Spleen (tissue), 11 donors: ENCODE results near the gene CCNH. TPM values are rescaled to one million over a fixed set of nuclear protein-coding genes. Genes with fewer than 3 reads are reported as not detected.
A peak's percentile ranks its signal among the peaks of the same experiment; 100 is the strongest.

Experiments
- DNase-seq: peaks from one replicate; pipeline ENCODE4 v3.0.0-alpha.2; 2020
- H3K27ac ChIP-seq, 8 donors: fragments of 200-600 bp; sonication (generic) in 7 of 8; 1 replicate in 4 of 8; 2 replicates in 4 of 8; pipeline versions ENCODE4 v1.5.0 to v1.8.0; 2016 to 2021; ENCODE audit warnings: inconsistent platforms in 4 of 8, mild to moderate bottlenecking in 4 of 8, moderate library complexity in 1 of 8
- H3K27me3 ChIP-seq, 7 donors: fragments of 200-600 bp; sonication (generic) in 6 of 7; replicated peaks in 1 of 7; 1 replicate in 4 of 7; 2 replicates in 3 of 7; pipeline versions ENCODE4 v1.5.0 to v1.8.0; 2016 to 2021; ENCODE audit warnings: inconsistent platforms in 3 of 7, mild to moderate bottlenecking in 1 of 7
- H3K36me3 ChIP-seq, 6 donors: fragments of 200-600 bp; sonication (generic) in 5 of 6; 1 replicate in 4 of 6; 2 replicates in 2 of 6; pipeline versions ENCODE4 v1.5.0 to v1.8.0; 2016 to 2021; ENCODE audit warnings: inconsistent platforms in 2 of 6
- H3K4me1 ChIP-seq, 6 donors: fragments of 200-600 bp; sonication (generic) in 5 of 6; 1 replicate in 3 of 6; 2 replicates in 3 of 6; pipeline versions ENCODE4 v1.5.0 to v1.8.0; 2016 to 2021; ENCODE audit warnings: inconsistent platforms in 3 of 6
- H3K4me3 ChIP-seq, 8 donors: fragments of 200-600 bp; sonication (generic) in 7 of 8; 1 replicate in 4 of 8; 2 replicates in 4 of 8; pipeline versions ENCODE4 v1.5.0 to v1.8.0; 2016 to 2021; ENCODE audit warnings: inconsistent platforms in 4 of 8, mild to moderate bottlenecking in 4 of 8, moderate library complexity in 2 of 8
- H3K9me3 ChIP-seq, 8 donors: fragments of 200-600 bp; sonication (generic) in 7 of 8; 1 replicate in 4 of 8; 2 replicates in 4 of 8; pipeline versions ENCODE4 v1.5.0 to v1.8.0; 2016 to 2021; ENCODE audit warnings: inconsistent platforms in 4 of 8
- CTCF ChIP-seq, 11 experiments: fragments of 200-600 bp in 7 of 11; fragments of 450-650 bp in 4 of 11; sonication (generic) in 4 of 11; IDR thresholded peaks in 8 of 11; conservative IDR thresholded peaks in 3 of 11; 1 replicate in 7 of 11; 2 replicates in 4 of 11; pipeline versions ENCODE4 v1.4.0 to v1.8.0; 2016 to 2021; ENCODE audit warnings: antibody characterized with exemption in 11 of 11, inconsistent platforms in 4 of 11, mild to moderate bottlenecking in 1 of 11
- POLR2A ChIP-seq, 3 donors: fragments of 450-650 bp; IDR thresholded peaks; one replicate each; pipeline ENCODE4 v1.5.1; 2017; ENCODE audit warnings: antibody characterized with exemption in 3 of 3, mild to moderate bottlenecking in 1 of 3
- POLR2AphosphoS5 ChIP-seq, 3 donors: sonication (generic); formaldehyde crosslinking; IDR thresholded peaks; one replicate each; pipeline ENCODE4 v1.5.1; 2017; ENCODE audit warnings: antibody characterized with exemption in 3 of 3
- WGBS, 5 donors: extraction: QIAGEN DNeasy Blood & Tissue Kit in 3 of 5; methylation state at CpG; one replicate each; pipeline versions ENCODE4 v1.1.5 to v1.1.7; 2013 to 2018; 5-methylcytosine and 5-hydroxymethylcytosine counted together
- intact Hi-C: fragments of 100-400 bp; cut with DNase I; formaldehyde crosslinking; loops from one replicate; pipeline ENCODE4 v1.15.0; 2023; ENCODE audit warnings: low total_unique reads
- polyA plus RNA-seq, 3 donors: library from polyadenylated mRNA; stranded (reverse); fragments of 200-250 nt; gene quantifications; one replicate each; pipeline ENCODE4 v1.2.1, GENCODE V29; 2013
- total RNA-seq, 7 donors: library from RNA; depleted of rRNA in 3 of 7; stranded (reverse); fragments of >200 nt in 3 of 7; fragmentation: NEBNext Ultra II Directional in 4 of 7; extraction: Animal tissue kit (Norgen Biotek cat#: 25700) in 4 of 7; gene quantifications; one replicate each; pipeline versions ENCODE4 v1.1.0 to v1.2.1, GENCODE V29; 2016 to 2021
- donor health status: healthy with polysubstance abuse.
- donor health status: DM: no; HTN: no; CAD: no; lungs with moderate emphysema.
- donor health status: DM: no; HTN: no; CAD: no.
- donor health status: Bipolar disorder and iron deficiency.
- donor health status: healthy.
- donor health status: DM: no; HTN: no; CAD: no.
- donor health status: DM: yes; HTN: yes; CAD: no.

CCNH gene
- total and polyA plus RNA-seq, 10 donors = 32.5 to 188 (median 70.8) TPM

GRCh38 chr5:87423755-87424154, 11.0 kb upstream of the CCNH start:
- 72 to 95% (median 77%) methylated on average over 1 of the region's 1 CpG for WGBS, 5 donors
- H3K4me3 ChIP-seq = no peak overlapping the region
- no peaks in the 10 kb centered on the region for H3K36me3 ChIP-seq
- H3K9me3 ChIP-seq = peaks cover 0 to 3% (median 0%) of the 10 kb centered on the region in 8 donors
- DNase-seq = no peak
- H3K4me1 ChIP-seq = no peaks in the 10 kb centered on the region
- no peak overlapping the region for H3K27ac ChIP-seq
- no peak for TF ChIP-seq POLR2AphosphoS5 (IDR thresholded peaks at IDR 0.05)
- no peak for TF ChIP-seq CTCF (IDR thresholded peaks at IDR 0.05 in 8 of 11, conservative IDR thresholded peaks at IDR 0.05 in 3 of 11)
- no peak for TF ChIP-seq POLR2A (IDR thresholded peaks at IDR 0.05)
- no peaks in the 10 kb centered on the region for H3K27me3 ChIP-seq
- intact Hi-C loops = no loop called here

GRCh38 chr5:87421307-87421706, 8.6 kb upstream of the CCNH start:
- Histone ChIP-seq H3K4me3 (no peak overlapping the region), H3K27ac (no peak overlapping the region), H3K9me3 (no peaks in the 10 kb centered on the region), H3K36me3 (no peaks in the 10 kb centered on the region), H3K27me3 (no peaks in the 10 kb centered on the region), H3K4me1 (no peaks in the 10 kb centered on the region)
- DNase-seq = no peak
- intact Hi-C loops = no loop called here
- no peak for TF ChIP-seq POLR2A (IDR thresholded peaks at IDR 0.05)
- TF ChIP-seq POLR2AphosphoS5 (IDR thresholded peaks at IDR 0.05) = no peak
- no peak for TF ChIP-seq CTCF (IDR thresholded peaks at IDR 0.05 in 8 of 11, conservative IDR thresholded peaks at IDR 0.05 in 3 of 11)

GRCh38 chr5:87418506-87418905, 5.8 kb upstream of the CCNH start:
- peaks cover 0 to 3% (median 2%) of the 10 kb centered on the region in 6 donors for H3K4me1 ChIP-seq
- TF ChIP-seq POLR2A (IDR thresholded peaks at IDR 0.05) = no peak
- TF ChIP-seq POLR2AphosphoS5 (IDR thresholded peaks at IDR 0.05) = no peak
- no peak for TF ChIP-seq CTCF (IDR thresholded peaks at IDR 0.05 in 8 of 11, conservative IDR thresholded peaks at IDR 0.05 in 3 of 11)
- no peaks in the 10 kb centered on the region for H3K27me3 ChIP-seq
- no peaks in the 10 kb centered on the region for H3K36me3 ChIP-seq
- no peak overlapping the region for H3K27ac ChIP-seq
- intact Hi-C loops = loop anchor here (10.0 kb wide), 1 partner anchor 804 kb away; the partner anchor contains the start of gene COX7C
- no peaks in the 10 kb centered on the region for H3K9me3 ChIP-seq
- H3K4me3 ChIP-seq = no peak overlapping the region
- no peak for DNase-seq

- Histone ChIP-seq H3K4me1 (peaks cover 24 to 44% (median 37%) of the 10 kb centered on the region in 6 donors), H3K36me3 (peaks cover 0 to 28% (median 15%) of the 10 kb centered on the region in 6 donors), H3K27ac (peak overlapping the region; percentile 73 to 99 (median 98)), H3K9me3 (no peaks in the 10 kb centered on the region), H3K4me3 (peak overlapping the region; percentile 24 to 82 (median 66)), H3K27me3 (no peaks in the 10 kb centered on the region)
- TF ChIP-seq POLR2A (IDR thresholded peaks at IDR 0.05) = no peak
- no peak for TF ChIP-seq POLR2AphosphoS5 (IDR thresholded peaks at IDR 0.05)
- TF ChIP-seq CTCF (IDR thresholded peaks at IDR 0.05 in 8 of 11, conservative IDR thresholded peaks at IDR 0.05 in 3 of 11) = no peak
- DNase-seq = no peak
- intact Hi-C loops = loop anchor here (10.0 kb wide), 1 partner anchor 798 kb away; the partner anchor contains the start of gene COX7C
- 45 to 65% (median 52%) methylated on average over 3 of the region's 3 CpGs for WGBS, 5 donors
Measured at GRCh38 chr5:87413343-87413645, 564 bp upstream of the CCNH start.
